HG03520 (cell line): ENCODE results near the gene SH3GL1.
"Not testable (repeated sequence)": the region's sequence is repeated elsewhere in the genome, so short reads cannot be mapped to it uniquely, and the experiment has no call there.

Experiments
- ATAC-seq: cut with Tn5 transposase; IDR thresholded peaks from one replicate; pipeline ENCODE4 v1.9.1; 2021; ENCODE audit warnings: mild to moderate bottlenecking, moderate library complexity; ENCODE audit not compliant: unreplicated experiment

Gene SH3GL1

GRCh38 chr19:4365341-4365740 is 35.0 kb downstream of the SH3GL1 start:
- ATAC-seq, result no peak

DNA sequence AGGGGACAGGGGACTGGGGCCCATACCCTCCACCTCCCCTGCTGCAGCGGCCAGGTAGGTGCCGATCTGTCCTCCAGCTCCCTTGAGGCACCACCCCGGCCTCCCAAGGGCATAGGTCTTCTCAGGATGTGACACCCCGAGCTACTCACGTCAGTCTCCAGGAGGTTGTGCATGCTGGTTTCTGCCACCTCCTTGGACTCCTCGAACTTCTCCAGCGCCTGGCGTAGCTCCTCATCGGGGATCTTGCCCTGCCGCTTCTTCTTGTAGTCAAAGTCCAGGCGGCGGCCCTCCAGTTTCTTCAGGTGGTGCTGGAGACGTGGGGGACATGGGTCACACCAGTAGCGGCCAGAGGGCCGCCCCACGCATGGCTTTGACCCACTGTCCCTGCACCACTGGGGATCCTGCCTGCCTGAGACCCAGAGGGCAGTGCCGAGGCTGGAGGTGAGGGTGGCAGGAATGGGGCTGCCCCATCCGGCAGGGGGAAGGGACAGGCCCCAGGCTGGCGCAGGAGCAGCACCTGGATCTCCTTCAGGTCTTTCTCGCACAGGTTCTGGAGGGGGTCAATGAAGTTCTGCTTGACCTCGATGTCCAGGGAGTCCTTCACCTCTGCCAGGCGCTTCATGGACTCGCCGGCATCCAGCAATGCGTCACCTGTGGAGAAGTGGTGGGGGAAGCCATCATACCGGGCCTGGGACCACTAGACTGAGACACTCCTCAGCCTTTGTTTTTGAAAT is 36.6 kb downstream of the SH3GL1 start:
- ATAC-seq, result no peak

GRCh38 chr19:4362831-4363545 is 37.4 kb downstream of the SH3GL1 start:
- ATAC-seq, result no peak

DNA sequence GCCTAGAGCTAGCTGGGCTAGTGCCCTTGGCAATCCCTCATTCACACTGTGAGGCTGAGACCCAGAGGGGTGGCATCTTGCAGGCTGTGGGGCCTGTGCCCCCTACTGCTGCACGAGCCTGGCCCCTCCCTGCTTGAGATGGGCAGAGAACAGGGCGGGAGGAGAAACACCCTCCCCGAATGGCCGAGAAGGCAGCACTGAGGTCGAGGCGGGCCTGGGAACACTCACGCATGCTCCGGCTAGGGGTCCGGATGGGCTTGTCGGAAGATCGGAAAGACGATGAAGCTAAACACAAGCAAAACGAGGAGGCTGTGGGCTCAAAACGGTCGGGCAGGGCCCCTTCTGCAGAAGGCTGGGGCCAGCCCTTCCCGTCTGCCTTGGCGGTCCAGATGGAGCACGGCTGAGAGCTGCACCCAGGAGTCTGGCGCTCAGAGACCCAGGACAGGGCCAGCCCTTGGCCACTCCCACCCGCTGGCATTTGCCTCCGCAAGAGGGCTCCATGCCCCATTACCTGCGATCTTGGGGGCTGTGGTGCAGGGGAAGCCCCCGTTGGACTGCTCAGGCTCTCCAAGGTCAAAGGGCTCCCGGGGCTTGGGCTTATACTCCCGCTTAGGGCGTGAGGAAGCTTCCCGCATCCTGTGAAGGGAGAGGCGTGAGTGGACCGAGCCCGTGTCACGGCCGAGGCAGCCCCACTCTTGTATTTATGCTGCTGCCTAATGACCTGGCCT is 38.1 kb downstream of the SH3GL1 start:
- no peak for ATAC-seq

DNA sequence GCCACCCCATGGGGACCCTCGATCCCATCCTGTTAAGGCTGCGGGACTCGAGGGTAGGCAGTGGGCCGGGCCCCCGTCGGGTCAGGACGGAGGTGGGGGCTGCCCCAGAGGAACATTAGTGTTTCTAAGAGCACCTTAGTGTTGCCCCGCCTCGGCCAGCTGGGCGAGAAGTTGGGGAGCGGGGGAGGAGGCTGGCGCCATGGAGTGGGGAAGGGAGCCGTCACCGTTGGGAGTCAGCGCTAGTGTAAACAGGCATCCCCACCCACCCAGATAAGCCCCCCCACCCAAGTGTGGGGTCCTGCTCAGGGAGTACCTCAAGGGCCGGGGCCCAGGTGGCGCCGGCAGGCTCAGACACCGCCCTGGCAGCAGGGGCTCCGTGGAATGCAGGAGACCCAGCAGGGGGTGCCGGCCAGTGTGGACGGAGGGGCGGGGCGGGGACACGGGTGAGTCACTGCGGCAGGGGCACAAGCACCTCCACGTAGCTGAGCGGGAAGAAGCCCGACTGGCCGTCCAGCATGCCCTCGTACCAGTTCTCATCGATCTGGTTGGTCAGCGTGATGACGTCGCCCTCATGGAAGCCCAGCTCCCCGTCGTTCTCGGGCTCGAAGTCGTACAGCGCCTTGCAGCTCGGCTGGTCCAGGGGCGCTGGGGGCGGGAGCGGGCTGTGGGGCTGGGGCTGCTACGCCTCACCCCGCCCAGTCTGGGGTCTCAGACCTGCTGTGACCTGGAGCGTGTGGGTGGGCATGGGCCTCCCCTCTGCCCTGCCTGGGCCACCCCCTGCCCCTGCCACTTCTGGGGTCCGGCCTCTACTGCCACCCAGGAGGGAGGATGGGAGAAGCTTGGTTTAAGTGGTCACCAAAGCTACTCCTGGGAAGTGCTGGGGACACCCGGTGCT is 38.9 kb downstream of the SH3GL1 start:
- no peak for ATAC-seq

DNA sequence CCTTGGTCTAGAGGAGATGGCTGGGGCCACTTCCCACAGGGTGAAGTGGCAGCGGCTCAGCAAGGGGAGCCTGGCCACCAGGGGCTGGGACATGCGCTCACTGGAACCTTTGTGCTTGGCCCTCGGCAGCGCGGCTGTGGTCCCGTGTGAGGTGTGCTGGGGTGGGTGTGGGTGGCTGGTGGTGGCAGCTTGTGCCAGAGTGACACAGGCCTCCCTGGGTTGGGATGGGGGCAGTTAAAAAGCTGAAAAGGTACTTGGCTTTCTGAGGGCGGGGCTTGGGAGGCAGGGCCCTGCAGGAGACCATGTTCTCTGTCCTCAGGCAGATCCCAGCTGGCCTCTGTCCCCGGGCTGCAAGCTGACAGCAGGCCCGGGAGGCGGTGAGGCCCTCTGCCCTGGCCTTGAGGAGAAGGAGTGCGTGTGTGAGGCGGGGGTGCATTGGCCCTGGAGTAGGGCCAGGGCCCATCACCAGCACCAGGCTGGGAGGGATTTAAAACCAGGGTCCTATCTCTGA is 39.7 kb downstream of the SH3GL1 start:
- no peak for ATAC-seq

GRCh38 chr19:4360081-4360569 is 40.2 kb downstream of the SH3GL1 start:
- ATAC-seq, result no peak

DNA sequence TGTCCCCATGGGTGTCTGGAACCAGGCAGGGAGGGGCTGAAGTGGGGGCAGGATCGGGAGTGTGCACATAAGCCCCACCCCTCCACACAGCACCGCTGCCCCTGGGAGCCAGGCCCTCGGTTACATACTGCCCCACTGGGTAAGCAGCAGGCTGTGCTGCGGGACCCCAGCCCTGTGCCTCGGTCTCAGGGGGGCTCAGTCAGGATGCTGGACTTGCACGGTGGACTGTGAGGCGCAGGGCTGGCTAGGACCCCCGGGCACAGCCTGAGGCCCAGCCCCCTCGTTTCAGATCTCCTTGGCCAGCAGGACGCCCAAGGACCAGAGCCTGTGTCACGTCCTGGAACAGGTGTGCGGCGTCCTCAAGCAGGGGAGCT is 40.7 kb downstream of the SH3GL1 start:
- no peak for ATAC-seq

- ATAC-seq, result no peak
Measured at GRCh38 chr19:4358709-4359626, 41.4 kb downstream of the SH3GL1 start.

GRCh38 chr19:4357921-4358326 is 42.4 kb downstream of the SH3GL1 start:
- ATAC-seq, result no peak

DNA sequence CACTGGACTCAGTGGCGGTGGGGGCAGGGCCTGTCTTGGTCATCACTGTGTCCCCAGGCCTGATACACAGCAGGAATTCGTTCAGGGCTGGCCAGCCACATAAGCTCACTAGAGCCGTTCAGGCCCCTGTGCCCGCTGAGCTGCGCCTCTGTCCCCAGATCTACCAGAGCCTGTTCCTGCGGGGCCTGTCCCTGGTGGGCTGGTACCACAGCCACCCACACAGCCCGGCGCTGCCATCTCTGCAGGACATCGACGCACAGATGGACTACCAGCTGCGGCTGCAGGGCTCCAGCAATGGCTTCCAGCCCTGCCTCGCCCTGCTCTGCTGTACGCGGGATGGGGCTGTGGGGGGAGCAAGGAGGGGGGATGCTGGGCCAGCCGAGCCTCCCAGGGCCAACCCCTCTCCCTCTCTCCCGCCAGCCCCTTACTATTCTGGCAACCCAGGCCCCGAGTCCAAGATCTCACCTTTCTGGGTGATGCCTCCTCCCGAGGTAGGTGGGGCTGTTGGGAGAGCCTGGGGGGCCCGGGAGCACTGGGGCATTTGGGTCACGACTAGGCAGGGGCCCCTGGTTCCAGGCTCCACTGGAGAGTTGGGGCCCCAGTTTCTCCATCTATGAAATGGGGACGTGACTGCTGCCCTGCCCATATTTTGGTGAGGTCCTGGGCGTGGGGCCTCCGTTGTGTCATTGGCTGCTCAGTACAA is 43.1 kb downstream of the SH3GL1 start:
- no peak for ATAC-seq

GRCh38 chr19:4354897-4355296 is 45.5 kb downstream of the SH3GL1 start:
- no peak for ATAC-seq

DNA sequence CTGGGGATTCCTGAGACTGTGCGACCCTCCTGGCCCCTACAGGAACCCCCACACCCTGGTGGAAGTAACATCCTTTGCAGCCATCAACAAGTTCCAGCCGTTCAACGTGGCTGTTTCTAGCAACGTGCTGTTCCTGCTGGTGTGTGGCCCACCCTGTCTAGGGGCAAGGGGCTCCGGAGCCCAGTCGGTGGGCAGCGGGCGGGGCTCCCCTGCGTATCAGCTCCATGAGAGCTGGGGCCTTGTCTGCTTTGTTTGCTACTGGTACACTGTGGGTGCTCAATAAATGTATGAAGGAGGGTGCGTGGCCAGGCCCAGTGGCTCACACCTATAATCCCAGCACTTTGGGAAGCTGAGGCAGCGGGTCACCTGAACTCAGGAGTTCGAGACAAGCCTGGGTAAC is 46.1 kb downstream of the SH3GL1 start:
- no peak for ATAC-seq

- ATAC-seq, result no peak
Measured at GRCh38 chr19:4352701-4353121, 47.6 kb downstream of the SH3GL1 start.

DNA sequence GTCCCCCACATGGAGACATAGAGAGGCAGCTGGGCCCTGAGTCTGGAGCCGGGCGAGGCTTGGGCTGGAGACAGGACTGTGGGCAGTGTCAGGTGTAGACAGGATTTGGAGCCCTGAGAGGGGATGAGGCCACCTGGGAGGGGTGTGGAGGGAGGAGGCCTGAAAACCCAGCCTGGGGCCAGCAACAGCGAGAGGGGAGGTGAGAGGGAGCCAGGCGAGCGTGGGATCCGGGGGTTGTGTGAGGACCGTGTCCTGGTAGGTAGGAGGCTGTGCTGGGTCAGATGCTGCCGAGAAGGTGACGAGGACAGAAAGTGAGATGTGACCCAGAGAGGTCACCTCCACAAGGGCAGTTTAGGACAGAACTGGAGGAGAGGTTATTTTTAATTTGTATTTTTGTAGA is 49.6 kb downstream of the SH3GL1 start:
- no peak for ATAC-seq

DNA sequence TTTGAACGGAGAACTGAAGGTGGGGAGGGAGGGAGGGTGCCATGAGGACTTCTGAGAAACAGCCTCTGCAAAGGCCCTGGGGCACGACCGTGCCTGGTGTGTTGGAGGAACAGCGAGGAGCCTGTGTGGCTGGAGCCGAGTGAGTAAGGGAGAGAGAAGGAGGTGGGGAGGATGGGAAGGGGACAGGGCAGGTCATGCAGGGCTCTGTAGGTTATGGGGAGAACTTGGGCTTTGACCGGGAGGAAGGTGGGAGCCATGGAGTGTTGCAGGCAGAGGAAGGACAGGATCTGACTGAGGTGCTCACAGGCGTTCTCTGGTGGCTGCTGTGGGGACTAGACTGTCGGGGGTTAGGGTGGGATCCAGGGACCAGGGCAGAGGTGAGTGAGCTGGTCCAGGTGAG is 50.2 kb downstream of the SH3GL1 start:
- no peak for ATAC-seq

DNA sequence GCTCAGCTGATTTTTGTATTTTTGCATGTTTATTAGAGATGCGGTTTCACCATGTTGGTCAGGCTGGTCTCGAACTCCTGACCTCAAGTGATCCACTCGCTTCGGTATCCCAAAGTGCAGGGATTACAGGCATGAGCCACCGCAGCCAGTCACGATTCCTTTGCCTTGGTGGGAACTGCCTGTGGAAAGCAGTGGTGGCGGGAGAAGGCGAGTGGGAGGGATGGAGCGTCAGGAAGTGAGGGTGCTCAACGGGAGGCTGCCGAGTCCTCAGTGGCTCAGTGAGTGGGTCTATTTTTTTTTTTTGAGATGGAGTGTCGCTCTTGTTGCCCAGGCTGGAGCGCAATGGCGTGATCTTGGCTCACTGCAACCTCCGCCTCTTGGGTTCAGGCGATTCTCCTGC is 51.1 kb downstream of the SH3GL1 start:
- not testable (repeated sequence) for ATAC-seq

DNA sequence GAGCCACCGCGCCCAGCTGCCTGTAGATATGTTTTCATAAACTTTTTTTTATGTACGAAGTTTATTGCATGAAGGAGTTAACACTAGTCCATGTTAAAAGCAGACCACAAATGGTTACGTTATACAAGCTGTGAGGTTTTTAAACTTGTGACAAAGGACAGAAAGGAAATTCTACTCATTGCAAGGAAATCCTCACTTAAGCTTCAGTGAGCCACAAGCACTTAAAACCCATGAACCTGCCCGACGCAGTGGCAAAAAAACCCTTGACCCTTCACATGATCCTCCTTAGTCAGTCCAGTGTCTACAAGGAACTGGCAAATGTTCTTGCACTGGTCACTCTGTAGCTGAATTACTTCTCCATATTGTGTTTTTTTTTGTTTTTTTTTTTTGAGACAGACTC is 52.8 kb downstream of the SH3GL1 start:
- no peak for ATAC-seq

GRCh38 chr19:4346020-4346383 is 54.3 kb downstream of the SH3GL1 start:
- no peak for ATAC-seq
